Measurements from ENCODE around the gene LEFTY1. TPM values are rescaled to one million over a fixed set of nuclear protein-coding genes. Genes with fewer than 3 reads are reported as not detected.

The LEFTY1 gene
- total RNA-seq, 2 experiments from 2014 or later = 0.09 to 1.0 TPM

GRCh38 chr1:225860107-225860506 is 28.8 kb downstream of the LEFTY1 start:
- intact Hi-C loops (cut with micrococcal nuclease; ENCODE audit: unreplicated experiment) = no loop called here
- BruUV-seq (replicated peaks) = no TSS peak
- no peak for TF ChIP-seq EZH2phosphoT487 (IDR thresholded peaks at IDR 0.05; ENCODE audit: borderline replicate concordance, low read depth, low read length)
- TF ChIP-seq, protein P1, sequence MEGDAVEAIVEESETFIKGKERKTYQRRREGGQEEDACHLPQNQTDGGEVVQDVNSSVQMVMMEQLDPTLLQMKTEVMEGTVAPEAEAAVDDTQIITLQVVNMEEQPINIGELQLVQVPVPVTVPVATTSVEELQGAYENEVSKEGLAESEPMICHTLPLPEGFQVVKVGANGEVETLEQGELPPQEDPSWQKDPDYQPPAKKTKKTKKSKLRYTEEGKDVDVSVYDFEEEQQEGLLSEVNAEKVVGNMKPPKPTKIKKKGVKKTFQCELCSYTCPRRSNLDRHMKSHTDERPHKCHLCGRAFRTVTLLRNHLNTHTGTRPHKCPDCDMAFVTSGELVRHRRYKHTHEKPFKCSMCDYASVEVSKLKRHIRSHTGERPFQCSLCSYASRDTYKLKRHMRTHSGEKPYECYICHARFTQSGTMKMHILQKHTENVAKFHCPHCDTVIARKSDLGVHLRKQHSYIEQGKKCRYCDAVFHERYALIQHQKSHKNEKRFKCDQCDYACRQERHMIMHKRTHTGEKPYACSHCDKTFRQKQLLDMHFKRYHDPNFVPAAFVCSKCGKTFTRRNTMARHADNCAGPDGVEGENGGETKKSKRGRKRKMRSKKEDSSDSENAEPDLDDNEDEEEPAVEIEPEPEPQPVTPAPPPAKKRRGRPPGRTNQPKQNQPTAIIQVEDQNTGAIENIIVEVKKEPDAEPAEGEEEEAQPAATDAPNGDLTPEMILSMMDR (conservative IDR thresholded peaks at IDR 0.05; ENCODE audit: low read length) = no peak
- Histone ChIP-seq H3K9me3 (ENCODE audit: low read length) (no peaks in the 10 kb centered on the region), H3K4me2 (ENCODE audit: low read length) (no peak overlapping the region), H3K4me1 (ENCODE audit: insufficient read depth, low read length, poor library complexity, severe bottlenecking) (no peaks in the 10 kb centered on the region), H2AFZ (ENCODE audit: low read length) (no peak overlapping the region), H3K79me2 (ENCODE audit: insufficient read depth, low read depth, low read length) (no peaks in the 10 kb centered on the region), H3K36me3 (ENCODE audit: insufficient read depth, low read length) (peaks cover 39% of the 10 kb centered on the region; the same call in 1 of the 2 replicates), H3K4me3 (ENCODE audit: low read depth, low read length, poor library complexity, severe bottlenecking) (no peak overlapping the region), H3K27ac (ENCODE audit: low read depth, low read length, poor library complexity, severe bottlenecking) (no peak overlapping the region), H3K9me2 (ENCODE audit: insufficient read depth, low read length) (no peaks in the 10 kb centered on the region), H4K20me1 (ENCODE audit: insufficient read depth, low read length) (no peaks in the 10 kb centered on the region)
- CTCF ChIA-PET (ENCODE audit: unreplicated experiment) = no interaction called here
- no peak for DNase-seq (ENCODE audit: low spot score)
- POLR2A ChIA-PET = interaction anchor here (0.7 to 1.5 kb wide), 2 partner anchors 22 to 60 kb away, joined by 4 to 6 read pairs; partner anchors contain the start of gene TMEM63A

GRCh38 chr1:225859151-225859550 is 29.8 kb downstream of the LEFTY1 start:
- Histone ChIP-seq H2AFZ (ENCODE audit: low read length) (no peak overlapping the region), H3K4me3 (ENCODE audit: low read depth, low read length, poor library complexity, severe bottlenecking) (no peak overlapping the region), H3K4me1 (ENCODE audit: insufficient read depth, low read length, poor library complexity, severe bottlenecking) (no peaks in the 10 kb centered on the region), H3K36me3 (ENCODE audit: insufficient read depth, low read length) (peaks cover 41% of the 10 kb centered on the region; the same call in 1 of the 2 replicates), H3K9me3 (ENCODE audit: low read length) (no peaks in the 10 kb centered on the region), H4K20me1 (ENCODE audit: insufficient read depth, low read length) (no peaks in the 10 kb centered on the region), H3K79me2 (ENCODE audit: insufficient read depth, low read depth, low read length) (no peaks in the 10 kb centered on the region), H3K27ac (ENCODE audit: low read depth, low read length, poor library complexity, severe bottlenecking) (no peak overlapping the region), H3K9me2 (ENCODE audit: insufficient read depth, low read length) (no peaks in the 10 kb centered on the region), H3K4me2 (ENCODE audit: low read length) (no peak overlapping the region)
- ChIA-PET CTCF (ENCODE audit: unreplicated experiment) (no interaction called here), POLR2A (interaction anchor here (0.5 to 1.0 kb wide), 4 partner anchors 16 to 448 kb away, joined by 3 read pairs; no protein-coding TSS in a partner anchor)
- TF ChIP-seq EZH2phosphoT487 (IDR thresholded peaks at IDR 0.05; ENCODE audit: borderline replicate concordance, low read depth, low read length) = no peak
- TF ChIP-seq, protein P1 (conservative IDR thresholded peaks at IDR 0.05; ENCODE audit: low read length) = no peak
- BruUV-seq (replicated peaks) = no TSS peak
- intact Hi-C loops (cut with micrococcal nuclease; ENCODE audit: unreplicated experiment) = no loop called here
- no peak for DNase-seq (ENCODE audit: low spot score)

- H3K36me3 ChIP-seq (ENCODE audit: insufficient read depth, low read length) = peaks cover 43% of the 10 kb centered on the region
Observed at GRCh38 chr1:225857256-225857655, 31.7 kb downstream of the LEFTY1 start.

More at GRCh38 chr1:225857256-225857655, 31.7 kb downstream of the LEFTY1 start:
- DNase-seq (ENCODE audit: low spot score) = no peak
- TF ChIP-seq EZH2phosphoT487 (IDR thresholded peaks at IDR 0.05; ENCODE audit: borderline replicate concordance, low read depth, low read length) = no peak
- TF ChIP-seq, protein P1 (conservative IDR thresholded peaks at IDR 0.05; ENCODE audit: low read length) = no peak
- Histone ChIP-seq H3K4me1 (ENCODE audit: insufficient read depth, low read length, poor library complexity, severe bottlenecking) (peaks cover 5% of the 10 kb centered on the region), H3K27ac (ENCODE audit: low read depth, low read length, poor library complexity, severe bottlenecking) (no peak overlapping the region), H3K79me2 (ENCODE audit: insufficient read depth, low read depth, low read length) (no peaks in the 10 kb centered on the region), H3K4me2 (ENCODE audit: low read length) (no peak overlapping the region), H3K9me3 (ENCODE audit: low read length) (no peaks in the 10 kb centered on the region), H2AFZ (ENCODE audit: low read length) (no peak overlapping the region), H4K20me1 (ENCODE audit: insufficient read depth, low read length) (no peaks in the 10 kb centered on the region), H3K9me2 (ENCODE audit: insufficient read depth, low read length) (no peaks in the 10 kb centered on the region), H3K4me3 (ENCODE audit: low read depth, low read length, poor library complexity, severe bottlenecking) (no peak overlapping the region)
- no TSS peak for BruUV-seq (replicated peaks)
- CTCF ChIA-PET (ENCODE audit: unreplicated experiment) = interaction anchor here (1.1 kb wide), 1 partner anchor 9 kb away, joined by 4 read pairs; no protein-coding TSS in a partner anchor
- intact Hi-C loops (cut with micrococcal nuclease; ENCODE audit: unreplicated experiment) = no loop called here
- POLR2A ChIA-PET = interaction anchor here (0.7 to 1.2 kb wide), 5 partner anchors 10 to 157 kb away, joined by 3 to 4 read pairs (median 3); no protein-coding TSS in a partner anchor

Measured in OCI-LY7 (cell line).